HepG2 (cell line): ENCODE measurements around the gene CNPPD1. TPM values are rescaled to one million over a fixed set of nuclear protein-coding genes. Genes with fewer than 3 reads are reported as not detected.
A peak's percentile ranks its signal among the peaks of the same experiment; 100 is the strongest.

Experiments
- CENPBD1 ChIP-seq: sonication (generic); formaldehyde crosslinking; IDR thresholded peaks from 2 replicates; pipeline ENCODE4 v1.8.0; 2022; ENCODE audit warnings: missing genetic modification reagents, low read depth, mild to moderate bottlenecking, borderline replicate concordance
- GABPA ChIP-seq, 2 experiments: IDR thresholded peaks; 2 replicates each; pipeline ENCODE4 v1.6.1; 2011 to 2016; ENCODE audit warnings: low read depth in 2 of 2, low read length in 1 of 2, missing biosample characterization in 1 of 2, missing genetic modification characterization in 1 of 2
- HOXA5 ChIP-seq: sonication (generic); formaldehyde crosslinking; IDR thresholded peaks from 2 replicates; pipeline ENCODE4 v1.4.0; 2020; ENCODE audit warnings: missing genetic modification reagents
- JUND ChIP-seq: sonication (generic); formaldehyde crosslinking; IDR thresholded peaks from 2 replicates; pipeline ENCODE4 v1.8.0; 2022; ENCODE audit warnings: mild to moderate bottlenecking, missing genetic modification reagents
- NR3C1 ChIP-seq: sonication (generic); formaldehyde crosslinking; IDR thresholded peaks from 2 replicates; pipeline ENCODE4 v1.4.0; 2020; ENCODE audit warnings: missing genetic modification reagents
- REPIN1 ChIP-seq: sonication (generic); formaldehyde crosslinking; IDR thresholded peaks from 2 replicates; pipeline ENCODE4 v1.8.0; 2022; ENCODE audit warnings: missing genetic modification reagents, low read depth, mild to moderate bottlenecking, borderline replicate concordance
- RFX3 ChIP-seq: IDR thresholded peaks from 2 replicates; pipeline ENCODE4 v1.6.1; 2016; ENCODE audit warnings: missing biosample characterization, missing genetic modification reagents
- RNF2 ChIP-seq: fragments of 450-650 bp; conservative IDR thresholded peaks from 2 replicates; pipeline ENCODE4 v1.6.1; 2016; ENCODE audit warnings: low read depth
- SAFB2 ChIP-seq: sonication (generic); formaldehyde crosslinking; IDR thresholded peaks from 2 replicates; pipeline ENCODE4 v1.5.1; 2020; ENCODE audit warnings: missing genetic modification reagents, low read depth, mild to moderate bottlenecking, borderline replicate concordance
- SOX5 ChIP-seq: IDR thresholded peaks from 2 replicates; pipeline ENCODE4 v1.6.1; 2016; ENCODE audit warnings: borderline replicate concordance
- ZEB1 ChIP-seq: IDR thresholded peaks from 2 replicates; pipeline ENCODE4 v1.6.1; 2012; ENCODE audit warnings: mild to moderate bottlenecking, low read depth, inconsistent platforms; ENCODE audit not compliant: insufficient replicate concordance
- ZNF251 ChIP-seq: sonication (generic); formaldehyde crosslinking; IDR thresholded peaks from 2 replicates; pipeline ENCODE4 v1.9.0; 2021; ENCODE audit warnings: mild to moderate bottlenecking, missing genetic modification reagents
- ZNF496 ChIP-seq: sonication (generic); formaldehyde crosslinking; IDR thresholded peaks from 2 replicates; pipeline ENCODE4 v1.8.1; 2023; ENCODE audit warnings: mild to moderate bottlenecking, moderate library complexity, missing genetic modification reagents; ENCODE audit not compliant: insufficient replicate concordance
- ZNF530 ChIP-seq: sonication (generic); formaldehyde crosslinking; IDR thresholded peaks from 2 replicates; pipeline ENCODE4 v1.5.0; 2020; ENCODE audit warnings: low read depth, mild to moderate bottlenecking, missing genetic modification reagents
- ZNF547 ChIP-seq: sonication (generic); formaldehyde crosslinking; IDR thresholded peaks from 2 replicates; pipeline ENCODE4 v1.5.1; 2020; ENCODE audit warnings: mild to moderate bottlenecking, missing genetic modification reagents
- ZNF646 ChIP-seq: sonication (generic); formaldehyde crosslinking; IDR thresholded peaks from 2 replicates; pipeline ENCODE4 v1.9.0; 2021; ENCODE audit warnings: mild to moderate bottlenecking, missing genetic modification reagents
- polyA plus RNA-seq, 8 experiments: library from polyadenylated mRNA; depleted of rRNA in 3 of 8; stranded (reverse) in 7 of 8; unstranded in 1 of 8; fragments of >200 nt; fragmentation: Illumina TruSeq in 4 of 8; extraction: Trizol in 4 of 8; gene quantifications; 2 replicates each; pipeline versions ENCODE4 v1.2.1 to v1.2.3, GENCODE V29; 2011 to 2016; ENCODE audit warnings: low read depth in 4 of 8, missing spikeins in 1 of 8, mixed read lengths in 1 of 8; ENCODE audit not compliant: insufficient read depth in 1 of 8
- total RNA-seq, 5 experiments: library from RNA; depleted of rRNA; stranded (reverse); fragments of >200 nt; fragmentation: Illumina TruSeq; extraction: Trizol; gene quantifications; 2 replicates each; pipeline ENCODE4 v1.2.3, GENCODE V29; 2016; ENCODE audit warnings: low read depth in 1 of 5
- TF ChIP-seq, protein P1 (sequence below): sonication (generic); formaldehyde crosslinking; IDR thresholded peaks from 2 replicates; pipeline ENCODE4 v1.5.0; 2020; ENCODE audit warnings: mild to moderate bottlenecking, missing genetic modification reagents
- TF ChIP-seq, protein P2 (sequence below): sonication (generic); formaldehyde crosslinking; IDR thresholded peaks from 2 replicates; pipeline ENCODE4 v1.8.1; 2022; ENCODE audit warnings: mild to moderate bottlenecking, missing genetic modification reagents

Gene CNPPD1
- total and polyA plus RNA-seq, 2 of the 13 experiments (the other 11 are each of a cell fraction or from before 2014, with no cell fraction given) = 35.5 to 49.4 TPM

DNA sequence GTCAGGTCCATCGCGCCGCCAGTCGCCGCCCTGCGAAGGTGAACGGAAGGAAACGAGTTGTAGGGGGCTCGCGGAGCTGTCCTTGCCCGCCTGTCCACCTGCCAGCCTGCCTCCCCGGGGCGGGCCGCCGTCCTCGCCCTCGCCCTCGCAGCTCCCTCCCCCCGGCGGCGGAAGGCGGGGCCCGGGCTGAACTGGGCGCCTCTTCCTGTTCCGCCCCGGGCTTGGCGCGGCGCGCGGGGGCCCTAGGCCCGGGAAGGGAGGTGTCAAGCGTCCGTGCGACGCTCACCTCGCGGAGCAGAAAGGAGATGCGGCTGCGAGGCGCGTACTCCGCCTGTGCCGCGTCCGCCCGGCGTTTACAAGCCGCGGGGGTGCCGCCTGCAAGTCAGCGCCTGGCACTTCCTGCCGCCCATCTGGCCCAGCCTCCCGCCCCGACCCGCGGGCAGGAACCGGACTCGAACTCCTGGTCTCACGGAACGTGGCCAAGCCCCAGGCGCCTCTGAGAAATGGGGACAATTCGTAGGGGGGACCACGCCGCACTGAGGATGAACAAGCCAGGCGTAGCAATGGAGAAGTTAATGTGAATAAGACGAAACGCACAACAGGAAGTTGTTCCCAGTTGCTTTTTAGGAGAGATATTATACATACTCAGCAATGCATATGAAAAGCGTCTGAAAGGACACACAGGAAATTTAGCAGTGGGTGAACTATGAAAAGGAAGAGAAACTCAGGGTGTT is at the start of gene CNPPD1 (continued):
- peak; percentile 51 for TF ChIP-seq ZNF496
- no peak for TF ChIP-seq ZNF530 (CRISPR knock-in tag)
- no peak for TF ChIP-seq ZNF646
- TF ChIP-seq CENPBD1 (CRISPR knock-in tag) = no peak
- peak; percentile 73 for TF ChIP-seq JUND (CRISPR knock-in tag)
- TF ChIP-seq, protein P1, sequence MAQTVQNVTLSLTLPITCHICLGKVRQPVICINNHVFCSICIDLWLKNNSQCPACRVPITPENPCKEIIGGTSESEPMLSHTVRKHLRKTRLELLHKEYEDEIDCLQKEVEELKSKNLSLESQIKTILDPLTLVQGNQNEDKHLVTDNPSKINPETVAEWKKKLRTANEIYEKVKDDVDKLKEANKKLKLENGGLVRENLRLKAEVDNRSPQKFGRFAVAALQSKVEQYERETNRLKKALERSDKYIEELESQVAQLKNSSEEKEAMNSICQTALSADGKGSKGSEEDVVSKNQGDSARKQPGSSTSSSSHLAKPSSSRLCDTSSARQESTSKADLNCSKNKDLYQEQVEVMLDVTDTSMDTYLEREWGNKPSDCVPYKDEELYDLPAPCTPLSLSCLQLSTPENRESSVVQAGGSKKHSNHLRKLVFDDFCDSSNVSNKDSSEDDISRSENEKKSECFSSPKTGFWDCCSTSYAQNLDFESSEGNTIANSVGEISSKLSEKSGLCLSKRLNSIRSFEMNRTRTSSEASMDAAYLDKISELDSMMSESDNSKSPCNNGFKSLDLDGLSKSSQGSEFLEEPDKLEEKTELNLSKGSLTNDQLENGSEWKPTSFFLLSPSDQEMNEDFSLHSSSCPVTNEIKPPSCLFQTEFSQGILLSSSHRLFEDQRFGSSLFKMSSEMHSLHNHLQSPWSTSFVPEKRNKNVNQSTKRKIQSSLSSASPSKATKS = peak; percentile 95; the same call in 1 of the 2 replicates
- peak; percentile 92 for TF ChIP-seq RNF2
- TF ChIP-seq RFX3 (CRISPR knock-in tag) = no peak
- TF ChIP-seq ZNF251 (CRISPR knock-in tag) = no peak
- TF ChIP-seq NR3C1 (CRISPR knock-in tag) = no peak
- peak; percentile 62; the same call in 1 of the 2 replicates for TF ChIP-seq SOX5
- TF ChIP-seq ZEB1 = peak; percentile 10
- peak; percentile 98 for TF ChIP-seq ZNF547
- TF ChIP-seq, protein P2, sequence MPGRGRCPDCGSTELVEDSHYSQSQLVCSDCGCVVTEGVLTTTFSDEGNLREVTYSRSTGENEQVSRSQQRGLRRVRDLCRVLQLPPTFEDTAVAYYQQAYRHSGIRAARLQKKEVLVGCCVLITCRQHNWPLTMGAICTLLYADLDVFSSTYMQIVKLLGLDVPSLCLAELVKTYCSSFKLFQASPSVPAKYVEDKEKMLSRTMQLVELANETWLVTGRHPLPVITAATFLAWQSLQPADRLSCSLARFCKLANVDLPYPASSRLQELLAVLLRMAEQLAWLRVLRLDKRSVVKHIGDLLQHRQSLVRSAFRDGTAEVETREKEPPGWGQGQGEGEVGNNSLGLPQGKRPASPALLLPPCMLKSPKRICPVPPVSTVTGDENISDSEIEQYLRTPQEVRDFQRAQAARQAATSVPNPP (CRISPR knock-in tag) = no peak
- TF ChIP-seq GABPA (IDR thresholded peaks at IDR 0.05; ENCODE audit: low read depth, low read length) = no peak
- peak; percentile 81 for TF ChIP-seq GABPA (CRISPR knock-in tag; IDR thresholded peaks at IDR 0.05; ENCODE audit: low read depth)
- TF ChIP-seq REPIN1 (CRISPR knock-in tag) = peak; percentile 97
- peak; percentile 93; the same call in 1 of the 2 replicates for TF ChIP-seq SAFB2 (CRISPR knock-in tag)
- TF ChIP-seq HOXA5 = peak; percentile 92; the same call in 1 of the 2 replicates
